H54 (cell line): ENCODE measurements around the gene PLPP7.
"Not testable (repeated sequence)": the region's sequence is repeated elsewhere in the genome, so short reads cannot be mapped to it uniquely, and the experiment has no call there.

ENCODE experiments used
- DNase-seq: peaks from one replicate; pipeline ENCODE4 v3.0.0; 2011; ENCODE audit warnings: low spot score, mixed read lengths; ENCODE audit not compliant: insufficient read length
- FAIRE-seq: peaks from 3 replicates; lab custom pipeline; 2011; peaks lifted over from hg19 to GRCh38; lab: Jason Lieb, UNC
- POLR2A ChIP-seq: IDR thresholded peaks from 2 replicates; pipeline ENCODE4 v1.6.1; 2011; ENCODE audit warnings: low read depth, mild to moderate bottlenecking, low read length

Gene PLPP7

DNA sequence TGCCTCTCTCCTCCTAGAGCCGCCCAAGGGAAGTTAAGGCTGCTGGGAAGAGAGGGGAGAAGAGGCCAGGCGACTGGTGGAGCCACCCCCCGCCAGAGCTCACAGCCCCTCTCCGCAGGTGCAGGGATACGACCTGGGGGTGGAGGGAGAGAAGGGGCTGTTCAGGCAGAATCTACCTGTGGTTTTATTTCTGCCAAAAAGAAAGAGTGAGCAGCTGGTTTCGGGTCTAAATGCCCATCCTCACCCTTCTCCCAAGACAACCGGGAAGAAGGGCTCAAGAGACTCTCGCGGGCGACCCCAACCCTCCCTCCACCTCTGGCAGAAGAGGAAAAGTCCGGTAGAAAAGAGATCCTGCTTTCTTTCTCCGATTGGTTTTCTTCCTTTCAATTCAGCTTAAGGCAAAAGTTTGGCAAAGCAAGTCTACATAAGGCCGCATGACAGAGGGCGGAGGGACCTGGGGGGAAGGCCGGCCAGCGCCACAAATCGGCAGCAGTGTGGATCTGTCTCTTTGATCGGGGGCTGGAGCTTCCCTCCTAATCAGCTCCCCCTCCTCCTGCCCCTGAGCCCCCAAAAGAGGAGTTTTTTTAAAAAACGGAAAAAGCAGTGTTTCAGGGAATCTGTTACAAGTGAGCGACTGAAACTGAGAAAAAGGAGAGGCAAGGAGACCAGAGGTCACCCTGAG lies 29.5 kb upstream of the PLPP7 start:
- FAIRE-seq (no peak), DNase-seq (no peak)
- no peak for TF ChIP-seq POLR2A

DNA sequence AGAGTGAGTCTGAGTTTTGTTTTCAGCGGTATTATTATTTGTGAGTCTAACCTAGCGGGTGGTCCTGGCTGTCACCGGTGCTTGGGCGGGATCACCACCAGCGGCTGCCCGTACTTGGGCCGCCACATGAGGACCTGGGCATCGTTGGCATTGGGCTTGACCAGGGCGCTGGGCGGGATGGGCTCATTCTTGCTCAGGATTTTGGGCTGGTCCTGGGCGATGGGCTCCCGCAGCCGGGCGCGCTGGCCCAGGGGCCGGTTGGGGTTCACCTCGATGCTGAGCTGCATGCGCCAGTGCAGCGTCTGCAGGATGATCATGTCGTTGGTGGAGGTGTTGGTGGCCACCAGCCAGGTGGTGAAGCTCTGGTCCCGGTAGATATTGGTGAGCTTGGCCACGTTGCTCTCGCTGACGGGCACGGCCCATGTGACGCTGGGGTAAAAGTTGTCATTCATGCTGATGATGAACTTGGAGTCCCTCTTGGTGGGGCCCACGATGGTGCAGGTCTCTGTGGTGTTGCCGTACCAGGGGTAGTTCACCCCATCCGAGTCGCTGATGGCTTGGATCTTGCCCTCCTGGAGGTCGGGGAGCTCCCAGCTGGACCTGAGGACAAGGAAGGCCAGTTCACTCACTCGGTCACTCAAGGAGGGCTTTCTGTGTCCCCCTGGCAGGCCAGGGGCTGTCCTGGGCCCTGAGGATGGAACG lies 28.6 kb upstream of the PLPP7 start:
- TF ChIP-seq POLR2A = no peak
- FAIRE-seq (no peak), DNase-seq (no peak)

DNA sequence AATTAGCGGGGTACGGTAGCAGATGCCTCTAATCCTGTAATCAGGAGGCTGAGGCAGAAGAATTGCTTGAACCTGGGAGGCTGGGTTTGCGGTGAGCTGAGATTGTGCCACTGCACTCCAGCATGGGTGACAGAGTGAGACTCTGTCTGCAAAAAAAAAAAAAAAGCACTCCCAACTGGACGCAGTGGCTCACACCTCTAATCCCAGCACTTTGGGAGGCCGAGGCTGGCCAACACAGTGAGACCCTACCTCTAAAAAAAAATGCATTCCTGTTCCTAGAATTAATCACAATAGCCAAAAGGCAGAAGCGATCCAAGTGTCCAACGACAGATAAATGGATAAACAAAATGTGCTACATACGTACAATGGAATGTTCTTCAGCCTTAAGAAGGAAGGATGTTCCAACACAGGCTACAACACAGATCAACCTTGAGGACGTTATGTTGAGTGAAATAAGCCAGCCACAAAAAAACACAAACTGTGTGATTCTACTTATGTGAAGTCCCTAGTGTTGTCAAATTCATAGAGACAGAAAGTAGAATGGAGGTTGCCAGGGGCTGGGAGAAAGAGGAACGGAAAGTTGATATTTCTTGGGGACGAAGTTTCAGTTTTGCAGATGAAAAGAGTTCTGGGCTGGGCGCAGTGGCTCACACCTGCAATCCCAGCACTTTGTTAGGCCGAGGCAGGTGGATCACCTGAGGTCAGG lies 27.0 kb upstream of the PLPP7 start:
- FAIRE-seq (no peak), DNase-seq (no peak)
- TF ChIP-seq POLR2A = no peak

DNA sequence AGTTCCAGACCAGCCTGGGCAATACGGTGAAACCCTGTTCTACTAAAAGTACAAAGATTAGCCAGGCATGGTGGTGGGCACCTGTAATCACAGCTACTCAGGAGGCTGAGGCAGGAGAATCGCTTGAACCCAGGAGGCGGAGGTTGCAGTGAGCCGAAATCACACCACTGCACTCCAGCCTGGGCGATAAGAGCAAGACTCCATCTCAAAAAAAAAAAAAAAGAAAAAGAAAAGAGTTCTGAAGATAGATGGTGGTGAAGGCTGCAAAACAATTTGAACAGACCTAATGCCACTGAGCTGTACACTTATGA lies 26.5 kb upstream of the PLPP7 start:
- FAIRE-seq, DNase-seq: not testable (repeated sequence)

DNA sequence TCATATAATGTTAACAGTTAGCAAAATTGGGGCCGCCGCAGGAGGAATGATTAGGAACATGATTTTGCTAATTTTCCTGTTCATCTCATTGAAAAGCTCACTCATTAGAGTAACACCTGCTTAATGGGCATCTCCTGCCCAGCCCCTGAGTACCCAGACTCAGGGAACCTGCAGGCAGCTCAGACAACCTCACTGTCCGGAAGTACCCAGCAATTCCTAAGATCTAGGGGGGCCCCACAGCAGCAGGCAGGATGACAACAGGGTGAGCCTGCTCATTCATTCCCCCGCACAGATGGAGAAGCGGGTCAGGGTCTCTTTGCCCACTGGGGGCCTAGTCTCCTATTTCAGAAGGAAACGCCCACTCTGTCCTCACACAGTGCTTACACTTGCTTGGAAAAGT lies 25.8 kb upstream of the PLPP7 start:
- TF ChIP-seq POLR2A = no peak
- no peak for FAIRE-seq
- DNase-seq = no peak

DNA sequence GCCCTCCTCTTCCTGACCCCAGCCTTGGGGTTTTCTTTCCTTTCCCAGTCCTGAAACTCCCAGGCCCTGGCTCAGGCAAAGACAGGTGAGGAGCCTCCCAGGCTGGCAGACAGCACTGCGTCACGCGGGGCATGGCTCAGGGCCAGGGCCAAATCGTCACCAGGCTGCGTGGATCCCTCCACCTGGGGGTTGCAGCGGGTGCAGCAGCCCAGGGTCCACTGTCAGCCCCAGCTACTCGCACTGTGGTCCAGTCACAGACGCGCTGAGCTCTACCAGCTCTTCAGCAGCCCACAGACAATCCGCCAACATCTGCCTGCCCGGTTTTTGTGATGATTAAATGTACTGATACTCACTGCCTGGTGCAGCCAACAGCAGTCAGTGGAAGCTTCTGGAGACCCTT lies 25.3 kb upstream of the PLPP7 start:
- FAIRE-seq (no peak), DNase-seq (no peak)
- TF ChIP-seq POLR2A = no peak

DNA sequence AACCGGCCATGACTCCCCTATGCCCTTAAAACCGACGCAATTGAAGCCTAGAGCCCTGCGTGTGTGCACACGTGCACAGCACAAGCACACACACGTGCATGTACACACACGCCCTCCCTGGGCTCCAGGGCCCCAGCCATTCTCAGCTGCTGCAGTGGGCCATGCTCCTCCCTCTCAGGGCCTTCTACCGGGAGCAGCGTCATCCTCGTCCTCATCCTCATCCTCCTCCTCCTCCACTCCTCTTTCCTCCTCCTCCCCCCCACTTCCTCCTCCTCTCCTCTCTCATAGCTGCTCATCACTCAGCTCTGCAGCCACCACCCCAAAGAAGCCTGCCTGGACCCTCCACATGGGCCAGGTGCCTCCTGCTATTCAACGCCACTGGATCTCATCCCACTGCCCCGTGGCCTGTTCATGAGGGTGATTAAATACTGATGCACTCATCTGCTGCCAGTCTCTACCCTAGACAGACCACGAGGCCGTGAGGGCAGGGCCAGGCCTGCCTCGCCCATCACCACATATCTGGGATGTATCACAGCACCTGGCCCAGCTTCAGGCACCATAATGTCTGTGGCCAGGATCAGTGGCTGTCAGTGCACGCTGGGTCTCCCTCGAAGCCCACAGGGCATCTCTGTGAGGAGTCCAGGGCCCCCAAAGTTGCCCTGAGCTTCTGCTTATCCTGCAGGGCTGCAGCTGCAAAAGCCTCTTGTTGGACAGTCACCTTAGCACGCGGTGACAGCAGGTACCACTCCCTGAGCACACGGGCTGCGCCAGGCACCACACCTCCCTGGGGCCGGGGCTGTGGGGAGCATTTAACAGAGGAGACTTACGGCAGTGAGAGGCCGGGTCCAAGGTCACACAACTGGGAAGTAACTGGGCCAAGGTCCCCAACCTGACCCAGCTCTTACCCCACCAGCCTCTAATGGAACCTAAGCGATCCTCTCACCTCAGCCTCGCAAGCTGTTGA lies 23.0 kb upstream of the PLPP7 start:
- FAIRE-seq = no peak
- no peak for DNase-seq
- no peak for TF ChIP-seq POLR2A

DNA sequence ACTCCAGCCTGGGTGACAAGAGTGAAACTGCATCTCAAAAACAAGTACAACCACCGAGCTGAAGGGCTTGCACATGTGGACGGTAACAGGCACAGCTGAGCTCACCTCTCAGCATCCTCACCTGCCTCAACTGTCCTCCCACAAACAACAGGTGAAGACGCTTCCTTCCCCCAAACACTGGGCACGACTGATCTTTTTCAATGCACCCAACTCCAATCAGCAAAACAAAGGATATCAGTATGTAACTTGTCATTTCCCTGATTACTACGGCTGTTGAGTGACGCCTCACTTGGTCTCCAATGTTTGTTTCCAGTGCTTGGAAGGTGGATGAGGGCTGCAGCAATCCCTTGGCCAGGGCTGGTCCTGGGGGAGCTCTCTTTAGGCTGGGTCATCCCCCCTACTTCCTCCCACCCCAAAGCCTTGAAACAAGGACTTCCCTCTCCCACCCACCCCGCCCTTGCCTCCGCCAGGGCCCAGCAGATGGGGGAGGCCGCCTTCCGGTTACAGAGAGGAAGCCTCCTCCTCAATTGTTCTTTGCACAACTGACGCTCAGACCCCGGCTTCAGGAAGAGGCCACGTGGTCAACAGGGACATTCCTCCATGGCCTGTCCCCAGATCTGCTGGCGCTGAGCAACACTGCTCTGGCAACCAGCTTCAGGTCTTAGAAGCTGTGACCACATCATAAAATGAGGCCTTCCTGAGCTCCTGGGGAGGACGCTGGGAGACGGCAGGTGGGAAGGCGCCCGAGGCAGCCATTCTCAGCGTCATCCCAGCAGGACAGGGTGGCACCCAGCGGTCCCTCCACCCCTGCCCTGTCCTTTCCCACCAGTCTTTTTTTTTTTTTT lies 19.1 kb upstream of the PLPP7 start:
- no peak for TF ChIP-seq POLR2A
- FAIRE-seq (no peak), DNase-seq (no peak)

DNA sequence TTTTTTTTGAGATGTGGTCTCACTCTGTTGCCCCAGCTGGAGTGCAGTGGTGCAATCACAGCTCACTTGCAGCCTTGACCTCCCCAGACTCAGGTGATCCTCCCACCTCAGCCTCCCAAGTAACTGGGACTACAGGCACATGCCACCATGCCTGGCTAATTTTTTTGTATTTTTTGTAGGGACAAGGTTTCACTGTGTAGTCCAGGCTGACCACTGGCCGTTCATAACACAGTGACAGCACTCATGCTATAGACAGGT lies 18.6 kb upstream of the PLPP7 start:
- not testable (repeated sequence) for FAIRE-seq, DNase-seq

DNA sequence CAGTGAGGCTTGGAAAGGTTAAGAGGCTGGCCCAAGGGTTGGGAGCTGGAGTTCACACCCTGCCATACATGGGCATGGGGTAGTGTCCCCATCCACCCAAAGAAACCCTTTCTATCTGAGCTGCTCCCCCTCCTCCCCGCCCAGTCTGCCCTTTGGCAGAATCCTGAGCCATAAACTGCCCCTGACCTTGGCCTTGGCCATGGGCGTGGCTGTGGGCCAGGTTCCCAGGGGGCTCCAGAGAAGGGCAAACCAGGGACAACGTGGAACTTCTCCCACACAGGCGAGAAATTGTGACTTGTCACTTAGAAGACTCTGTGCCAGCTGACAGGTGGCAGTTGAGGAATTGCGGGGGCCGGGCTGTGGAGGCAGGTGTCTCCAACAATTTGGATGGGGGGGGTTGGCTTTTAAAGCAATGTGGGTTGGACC lies 18.0 kb upstream of the PLPP7 start:
- no peak for TF ChIP-seq POLR2A
- FAIRE-seq = no peak
- DNase-seq = no peak

DNA sequence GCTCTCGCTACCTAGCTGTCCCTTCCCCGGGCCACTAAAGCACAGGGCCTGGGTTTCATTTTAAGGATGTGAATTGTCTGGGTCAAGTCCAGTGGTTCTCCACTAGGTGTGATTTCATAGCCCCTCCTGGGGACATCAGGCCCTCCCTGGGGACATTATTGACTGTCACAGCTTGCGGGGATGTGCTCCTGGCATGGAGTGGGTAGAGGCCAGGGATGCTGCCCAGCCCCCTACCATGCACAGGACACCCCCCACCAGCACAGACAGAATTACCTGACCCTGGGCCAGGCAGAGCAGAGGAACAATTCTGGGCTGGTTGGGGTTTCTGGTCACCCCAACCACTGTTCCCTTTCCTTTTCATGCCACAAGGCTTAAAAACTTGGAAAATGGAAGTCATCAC lies 17.3 kb upstream of the PLPP7 start:
- no peak for TF ChIP-seq POLR2A
- FAIRE-seq (no peak), DNase-seq (no peak)

DNA sequence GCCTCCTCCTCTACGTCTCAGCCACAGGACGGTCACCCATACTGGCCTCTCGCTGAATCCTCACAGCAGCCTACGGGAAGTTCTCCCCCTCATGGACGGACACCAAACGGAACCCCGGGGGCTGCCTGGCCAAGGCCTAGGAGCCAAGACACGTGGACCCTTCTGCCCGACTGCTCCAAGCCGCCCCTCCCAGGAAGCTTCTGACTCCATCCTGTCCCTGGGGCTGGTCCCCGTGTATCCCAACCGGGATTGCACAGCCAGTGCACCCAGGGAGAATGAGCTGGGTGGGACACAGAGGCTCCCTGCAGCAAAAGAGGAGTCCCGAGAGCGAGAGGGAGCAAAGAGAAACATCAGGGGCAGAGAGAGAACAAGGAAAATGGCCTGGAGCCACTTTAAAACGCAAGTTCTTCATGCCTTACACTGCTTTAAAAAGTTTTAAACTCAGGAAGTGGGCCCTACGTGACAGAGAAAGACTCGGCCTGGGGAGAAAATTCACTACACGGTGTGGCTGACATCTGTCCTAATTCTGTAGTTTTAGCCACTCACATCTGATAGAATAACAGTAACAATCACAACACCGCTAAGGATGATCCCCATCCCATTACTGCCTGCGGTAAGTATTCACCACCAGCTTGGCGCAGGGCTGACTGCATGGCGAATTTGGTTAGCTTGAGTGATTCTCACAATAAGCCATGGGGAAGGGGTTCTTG lies 16.2 kb upstream of the PLPP7 start:
- FAIRE-seq (no peak), DNase-seq (no peak)
- no peak for TF ChIP-seq POLR2A
